Erythroblast (primary cell): ENCODE measurements around the gene CFAP46.

Experiments used
- GATA1 ChIP-seq: IDR thresholded peaks from 2 replicates; pipeline ENCODE4 v1.6.1; 2011; ENCODE audit warnings: low read depth, mild to moderate bottlenecking, control low read depth, low read length, moderate library complexity
- POLR2A ChIP-seq: IDR thresholded peaks from 2 replicates; pipeline ENCODE4 v1.6.1; 2011; ENCODE audit warnings: mild to moderate bottlenecking, low read length

DNA sequence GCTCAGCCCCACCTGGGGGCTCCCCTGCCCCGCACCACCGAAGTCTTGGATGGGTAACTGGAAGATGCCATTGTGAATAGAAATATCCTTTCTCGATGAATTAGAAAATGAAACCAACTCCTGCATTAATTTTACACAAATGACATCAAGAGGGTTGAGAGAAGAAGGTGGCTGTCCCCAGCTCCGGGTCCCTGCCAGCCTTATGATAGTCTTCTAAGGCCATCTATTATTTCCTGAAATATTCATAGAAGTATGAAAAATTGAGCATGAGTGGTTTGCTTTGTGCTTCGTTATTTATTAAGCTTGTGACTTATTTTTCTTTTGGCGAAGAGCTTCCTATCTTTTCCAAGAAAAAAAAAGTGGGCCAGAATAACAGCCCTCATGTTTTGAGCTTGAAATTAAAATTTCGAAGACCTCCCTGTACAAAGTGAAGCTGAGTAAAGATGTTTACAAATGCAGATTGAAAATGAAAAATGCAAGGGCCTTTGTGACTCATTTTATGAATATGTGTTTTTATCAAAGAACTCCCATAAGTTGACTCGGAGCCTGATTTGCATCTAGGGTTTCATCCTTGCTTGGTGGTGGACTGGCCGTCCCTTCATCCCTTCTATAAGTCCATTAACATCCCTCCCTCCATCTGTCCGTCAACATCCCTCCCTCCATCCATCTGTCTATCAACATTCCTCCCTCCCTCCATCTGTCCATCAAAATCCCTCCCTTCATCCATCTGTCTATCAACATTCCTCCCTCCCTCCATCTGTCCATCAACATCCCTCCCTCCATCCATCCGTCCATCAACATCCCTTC is 20.5 kb upstream of the CFAP46 start:
- TF ChIP-seq POLR2A (no peak), GATA1 (no peak)
